K562 (cell line): ENCODE measurements around the gene ZNF260. TPM values are rescaled to one million over a fixed set of nuclear protein-coding genes. Genes with fewer than 3 reads are reported as not detected.

Experiments used
- ATF2 ChIP-seq: sonication (generic); formaldehyde crosslinking; IDR thresholded peaks from 2 replicates; pipeline ENCODE4 v1.8.1; 2022; ENCODE audit warnings: missing genetic modification reagents
- BRCA1 ChIP-seq, 2 experiments: fragments of 450-650 bp in 1 of 2; sonication (generic) in 1 of 2; formaldehyde crosslinking in 1 of 2; IDR thresholded peaks; 2 replicates each; pipeline versions ENCODE4 v1.5.0 to v1.6.1; 2017 to 2020; ENCODE audit warnings: mild to moderate bottlenecking in 1 of 2, missing genetic modification reagents in 1 of 2
- CAMTA2 ChIP-seq: fragments of 250-450 bp; sonication (Bioruptor Pico); conservative IDR thresholded peaks from 2 replicates; pipeline ENCODE4 v1.5.1; 2022
- CBFA2T2 ChIP-seq: fragments of 450-650 bp; conservative IDR thresholded peaks from 2 replicates; pipeline ENCODE4 v1.6.1; 2017; ENCODE audit warnings: mild to moderate bottlenecking
- E4F1 ChIP-seq: fragments of 250-450 bp; sonication (Bioruptor Pico); IDR thresholded peaks from 2 replicates; pipeline ENCODE4 v1.5.0; 2021; ENCODE audit warnings: mild to moderate bottlenecking, borderline replicate concordance
- FOXA1 ChIP-seq: fragments of 450-650 bp; IDR thresholded peaks from 2 replicates; pipeline ENCODE4 v1.6.1; 2016; ENCODE audit warnings: mild to moderate bottlenecking, borderline replicate concordance
- FUS ChIP-seq: fragments of 200-400 bp; formaldehyde crosslinking; optimal IDR thresholded peaks from 2 replicates; pipeline ENCODE3; 2017; ENCODE audit warnings: low read depth, low read length
- HCFC1 ChIP-seq: IDR thresholded peaks from 2 replicates; pipeline ENCODE4 v1.6.1; 2012; ENCODE audit warnings: low read depth, low read length, improper control_type of control experiment
- MAFK ChIP-seq: IDR thresholded peaks from 2 replicates; pipeline ENCODE4 v1.6.1; 2011; ENCODE audit warnings: low read length, improper control_type of control experiment
- MEIS2 ChIP-seq: fragments of 450-650 bp; IDR thresholded peaks from 2 replicates; pipeline ENCODE4 v1.6.1; 2014; ENCODE audit warnings: mild to moderate bottlenecking; ENCODE audit not compliant: partially characterized antibody
- SAFB2 ChIP-seq: fragments of 200-400 bp; formaldehyde crosslinking; IDR thresholded peaks from 2 replicates; pipeline ENCODE4 v1.6.1; 2018; ENCODE audit warnings: borderline replicate concordance, low read length, low read depth, moderate library complexity; ENCODE audit not compliant: severe bottlenecking
- SIN3A ChIP-seq, 2 experiments: fragments of 150-350 bp in 1 of 2; IDR thresholded peaks; 2 replicates each; pipeline ENCODE4 v1.6.1; 2011 to 2016; ENCODE audit warnings: borderline replicate concordance in 2 of 2, low read depth in 2 of 2, low read length in 2 of 2, mild to moderate bottlenecking in 2 of 2, moderate library complexity in 2 of 2; ENCODE audit not compliant: control insufficient read depth in 1 of 2
- SLC30A9 ChIP-seq: fragments of 250-450 bp; sonication (Bioruptor Pico); IDR thresholded peaks from 2 replicates; pipeline ENCODE4 v1.8.0; 2022; ENCODE audit warnings: mild to moderate bottlenecking, moderate library complexity
- SMAD2 ChIP-seq: fragments of 150-350 bp; IDR thresholded peaks from 2 replicates; pipeline ENCODE4 v1.6.1; 2014; ENCODE audit warnings: low read depth, mild to moderate bottlenecking, low read length
- SMARCA4 ChIP-seq: fragments of 450-650 bp; IDR thresholded peaks from 2 replicates; pipeline ENCODE4 v1.6.1; 2016
- STAG1 ChIP-seq: sonication (generic); formaldehyde crosslinking; IDR thresholded peaks from 2 replicates; pipeline ENCODE4 v1.5.0; 2020; ENCODE audit warnings: missing genetic modification reagents, borderline replicate concordance
- TAF1 ChIP-seq: IDR thresholded peaks from 2 replicates; pipeline ENCODE4 v1.6.1; 2011; ENCODE audit warnings: mild to moderate bottlenecking, low read length, moderate library complexity; ENCODE audit not compliant: insufficient read depth, control insufficient read depth, severe bottlenecking; ENCODE audit errors: extremely low read depth
- TAL1 ChIP-seq: fragments of 450-650 bp; IDR thresholded peaks from 2 replicates; pipeline ENCODE4 v1.6.1; 2016; ENCODE audit warnings: mild to moderate bottlenecking
- ZNF57 ChIP-seq: fragments of 450-650 bp; formaldehyde crosslinking; IDR thresholded peaks from 2 replicates; pipeline ENCODE4 v1.4.0; 2020; ENCODE audit warnings: mild to moderate bottlenecking, moderate library complexity
- ZNF592 ChIP-seq: fragments of 450-650 bp; IDR thresholded peaks from 2 replicates; pipeline ENCODE4 v1.6.1; 2017; ENCODE audit warnings: antibody characterized with exemption, mild to moderate bottlenecking
- ZNF77 ChIP-seq: fragments of 250-450 bp; sonication (Bioruptor Pico); IDR thresholded peaks from 2 replicates; pipeline ENCODE4 v1.5.0; 2020
- polyA plus RNA-seq, 8 experiments: library from polyadenylated mRNA; depleted of rRNA in 4 of 8; stranded (reverse) in 5 of 8; unstranded in 3 of 8; fragments of >200 nt; fragmentation: Nextera tagmentation in 2 of 8; fragmentation: Illumina TruSeq in 1 of 8; extraction: Ambion mirVana in 2 of 8; extraction: Trizol in 1 of 8; gene quantifications; 2 replicates each; pipeline versions ENCODE4 v1.2.1 to v1.2.3, GENCODE V29; 2011 to 2014; ENCODE audit warnings: inconsistent platforms in 1 of 8, missing spikeins in 1 of 8
- total RNA-seq, 7 experiments: library from RNA; depleted of rRNA in 6 of 7; stranded (reverse); fragments of >200 nt in 6 of 7; fragmentation: Illumina TruSeq in 2 of 7; extraction: Trizol in 2 of 7; gene quantifications; 2 replicates each; pipeline versions ENCODE4 v1.2.1 to v1.2.3, GENCODE V29; 2011 to 2021; ENCODE audit warnings: low replicate concordance in 1 of 7

Gene ZNF260
- total and polyA plus RNA-seq, 9 of the 15 experiments (the other 6 are each of a cell fraction or from before 2014, with no cell fraction given) = 2.6 to 16.6 (median 5.8) TPM

- peak in 1 of 2 experiments; percentile 74; a peak in 1 of 4 replicates for TF ChIP-seq SIN3A (IDR thresholded peaks at IDR 0.05; ENCODE audit: borderline replicate concordance in 2 of 2, control insufficient read depth in 1 of 2, low read depth in 2 of 2, low read length in 2 of 2)
- no peak for TF ChIP-seq SMAD2
- TF ChIP-seq FOXA1 = no peak
- no peak for TF ChIP-seq MEIS2
- TF ChIP-seq CBFA2T2 = no peak
- TF ChIP-seq SMARCA4 = no peak
- no peak for TF ChIP-seq STAG1
- TF ChIP-seq TAL1 = no peak
- TF ChIP-seq SLC30A9 (CRISPR knock-in tag) = no peak
- TF ChIP-seq HCFC1 = peak; percentile 98
- TF ChIP-seq MAFK = no peak
- TF ChIP-seq FUS = no peak
- TF ChIP-seq ZNF57 (CRISPR knock-in tag) = no peak
- TF ChIP-seq SAFB2 = no peak
- TF ChIP-seq ZNF592 = peak; percentile 45; the same call in 1 of the 2 replicates
- no peak for TF ChIP-seq ATF2 (CRISPR knock-in tag)
- TF ChIP-seq TAF1 = peak; percentile 63
- TF ChIP-seq E4F1 (CRISPR knock-in tag) = no peak
- no peak for TF ChIP-seq ZNF77 (CRISPR knock-in tag)
- TF ChIP-seq CAMTA2 (CRISPR knock-in tag) = no peak
- no peak for TF ChIP-seq BRCA1 (IDR thresholded peaks at IDR 0.05)
- TF ChIP-seq BRCA1 (CRISPR knock-in tag; IDR thresholded peaks at IDR 0.05) = no peak
Measured at GRCh38 chr19:36573020-36573894, 45.2 kb upstream of the ZNF260 start, which contains the start of gene ZNF529 (continued).
